Measurements from ENCODE around the gene TDRKH.

DNA sequence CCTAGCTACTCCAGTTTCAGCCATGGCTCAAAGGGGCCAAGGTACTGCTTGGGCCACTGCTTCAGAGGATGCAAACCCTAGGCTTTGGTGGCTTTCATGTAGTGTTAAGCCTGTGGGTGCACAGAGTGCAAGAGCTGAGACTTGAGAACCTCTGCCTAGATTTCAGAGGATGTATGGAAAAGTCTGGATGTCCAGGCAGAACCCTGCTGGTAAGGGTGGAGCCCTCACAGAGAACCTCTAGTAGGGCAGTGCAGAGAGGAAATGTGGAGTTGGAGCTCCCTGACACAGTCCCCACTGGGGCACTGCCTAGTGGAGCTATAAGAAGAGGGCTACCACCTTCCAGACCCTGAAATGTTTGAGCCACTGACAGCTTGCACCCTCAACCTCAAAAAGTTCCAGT, 52.8 kb downstream of the TDRKH start:
- TF ChIP-seq POLR2A (IDR thresholded peaks at IDR 0.05) (no peak), POLR2AphosphoS5 (IDR thresholded peaks at IDR 0.05) (no peak)
- TF ChIP-seq, protein P1, sequence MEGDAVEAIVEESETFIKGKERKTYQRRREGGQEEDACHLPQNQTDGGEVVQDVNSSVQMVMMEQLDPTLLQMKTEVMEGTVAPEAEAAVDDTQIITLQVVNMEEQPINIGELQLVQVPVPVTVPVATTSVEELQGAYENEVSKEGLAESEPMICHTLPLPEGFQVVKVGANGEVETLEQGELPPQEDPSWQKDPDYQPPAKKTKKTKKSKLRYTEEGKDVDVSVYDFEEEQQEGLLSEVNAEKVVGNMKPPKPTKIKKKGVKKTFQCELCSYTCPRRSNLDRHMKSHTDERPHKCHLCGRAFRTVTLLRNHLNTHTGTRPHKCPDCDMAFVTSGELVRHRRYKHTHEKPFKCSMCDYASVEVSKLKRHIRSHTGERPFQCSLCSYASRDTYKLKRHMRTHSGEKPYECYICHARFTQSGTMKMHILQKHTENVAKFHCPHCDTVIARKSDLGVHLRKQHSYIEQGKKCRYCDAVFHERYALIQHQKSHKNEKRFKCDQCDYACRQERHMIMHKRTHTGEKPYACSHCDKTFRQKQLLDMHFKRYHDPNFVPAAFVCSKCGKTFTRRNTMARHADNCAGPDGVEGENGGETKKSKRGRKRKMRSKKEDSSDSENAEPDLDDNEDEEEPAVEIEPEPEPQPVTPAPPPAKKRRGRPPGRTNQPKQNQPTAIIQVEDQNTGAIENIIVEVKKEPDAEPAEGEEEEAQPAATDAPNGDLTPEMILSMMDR (IDR thresholded peaks at IDR 0.05) = no peak

Measured in breast epithelium (tissue), 3 donors.